Cerebellar nuclear complex (tissue), 1 donor: ENCODE data around the gene ARFGEF2.

Experiments
- DNase-seq, 2 experiments: peaks; one replicate each; lab custom pipeline; 2025; lab: John Stamatoyannopoulos, UW

The ARFGEF2 gene

GRCh38 chr20:48898896-48899530 is 22.5 kb upstream of the ARFGEF2 start:
- no peak for DNase-seq

GRCh38 chr20:48899881-48900280 is 21.6 kb upstream of the ARFGEF2 start:
- DNase-seq = no peak

- DNase-seq = no peak
Observed at GRCh38 chr20:48901326-48901725, 20.2 kb upstream of the ARFGEF2 start.

GRCh38 chr20:48903705-48904104 is 17.8 kb upstream of the ARFGEF2 start:
- DNase-seq = no peak

- DNase-seq = no peak
Observed at GRCh38 chr20:48904566-48905296, 16.8 kb upstream of the ARFGEF2 start.

DNA sequence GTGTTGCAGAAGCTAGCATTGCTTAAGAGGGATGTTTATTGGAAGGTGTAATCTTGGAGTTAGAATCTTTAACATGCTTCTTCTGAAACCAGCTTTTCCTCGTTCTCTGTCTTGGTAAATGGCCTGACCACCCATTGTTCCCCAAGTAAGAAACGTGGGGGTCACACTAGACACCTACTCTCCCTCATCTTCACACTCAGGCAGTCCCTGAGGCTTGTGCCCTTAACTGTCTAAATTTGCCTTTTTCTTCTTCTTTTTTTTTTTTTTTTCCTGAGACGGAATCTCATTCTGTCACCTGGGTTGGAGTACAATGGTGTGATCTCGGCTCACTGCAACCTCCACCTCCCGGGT is 16.2 kb upstream of the ARFGEF2 start:
- no peak for DNase-seq

- DNase-seq = no peak
Observed at GRCh38 chr20:48906221-48906877, 15.2 kb upstream of the ARFGEF2 start.

DNA sequence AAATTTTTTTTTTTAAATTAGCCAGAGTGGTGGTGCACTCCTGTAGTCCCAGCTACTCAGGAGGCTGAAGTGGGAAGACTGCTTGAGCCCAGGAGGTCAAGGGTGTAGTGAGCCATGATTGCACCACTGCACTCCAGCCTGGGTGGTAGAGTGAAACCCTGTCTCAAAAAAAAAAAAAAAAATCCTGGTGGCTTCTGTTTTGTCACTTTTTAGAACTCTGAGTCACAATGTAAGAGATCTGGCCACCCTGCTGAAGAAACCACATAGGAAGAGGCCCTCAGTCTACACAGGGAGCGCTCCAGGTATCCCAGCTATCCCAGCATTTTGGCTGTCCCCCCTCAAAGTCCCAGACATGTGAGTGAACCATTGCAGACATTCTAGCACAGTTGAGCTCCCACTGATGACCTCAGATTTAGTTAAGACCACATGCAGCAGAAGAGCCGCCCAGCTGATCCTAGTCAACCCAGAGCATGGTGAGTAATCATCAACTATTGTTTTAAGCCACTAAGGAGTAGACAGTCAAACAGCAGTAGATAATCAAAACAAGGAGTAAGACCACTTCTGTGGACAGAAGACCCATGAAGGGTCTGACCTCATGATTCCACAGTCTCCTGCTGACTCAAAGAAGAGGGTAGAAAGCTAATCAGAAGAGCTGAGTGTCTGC is 12.7 kb upstream of the ARFGEF2 start:
- DNase-seq = no peak

- no peak for DNase-seq
Observed at GRCh38 chr20:48909910-48910309, 11.6 kb upstream of the ARFGEF2 start.

DNA sequence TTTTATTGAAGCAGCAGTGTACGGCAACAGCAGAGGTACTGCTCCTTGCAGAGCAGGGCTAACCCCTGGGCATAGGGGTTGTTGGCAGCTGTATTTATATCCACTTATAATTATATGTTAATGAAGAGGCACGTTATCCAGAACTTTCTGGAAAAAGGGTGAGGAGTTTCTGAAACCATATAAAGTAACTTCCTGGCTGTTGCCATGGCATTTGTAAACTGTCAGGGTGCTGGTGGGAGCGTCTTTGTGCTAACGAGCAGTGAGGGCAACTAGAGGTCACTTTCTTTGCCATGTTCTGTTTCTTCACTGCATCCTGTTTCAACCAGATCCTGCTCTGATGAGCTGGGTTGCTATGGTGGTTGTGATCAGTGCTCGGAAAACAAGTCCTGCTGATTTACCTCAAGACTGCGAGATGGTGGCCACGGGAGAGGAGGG is 11.1 kb upstream of the ARFGEF2 start:
- DNase-seq = no peak

GRCh38 chr20:48912065-48912464 is 9.4 kb upstream of the ARFGEF2 start:
- no peak for DNase-seq

DNA sequence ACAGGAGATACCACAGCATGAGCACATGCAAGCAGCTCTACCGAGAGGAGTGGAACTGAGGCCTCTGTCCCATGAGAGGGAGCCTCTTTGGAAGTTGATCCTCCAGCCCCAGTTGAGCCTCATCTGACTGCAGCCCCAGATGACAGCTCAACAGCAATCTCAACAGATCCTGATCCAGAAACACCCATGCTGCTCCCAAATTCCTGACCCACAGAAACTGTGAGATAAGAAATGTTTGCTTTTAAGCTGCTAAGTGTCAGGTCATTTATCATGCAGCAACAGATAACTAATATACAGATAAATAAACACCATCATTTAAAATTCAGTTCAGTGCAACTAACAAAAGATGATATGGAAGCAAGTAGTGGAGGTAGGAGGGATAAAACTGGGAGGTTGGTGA is 4.8 kb upstream of the ARFGEF2 start:
- no peak for DNase-seq

DNA sequence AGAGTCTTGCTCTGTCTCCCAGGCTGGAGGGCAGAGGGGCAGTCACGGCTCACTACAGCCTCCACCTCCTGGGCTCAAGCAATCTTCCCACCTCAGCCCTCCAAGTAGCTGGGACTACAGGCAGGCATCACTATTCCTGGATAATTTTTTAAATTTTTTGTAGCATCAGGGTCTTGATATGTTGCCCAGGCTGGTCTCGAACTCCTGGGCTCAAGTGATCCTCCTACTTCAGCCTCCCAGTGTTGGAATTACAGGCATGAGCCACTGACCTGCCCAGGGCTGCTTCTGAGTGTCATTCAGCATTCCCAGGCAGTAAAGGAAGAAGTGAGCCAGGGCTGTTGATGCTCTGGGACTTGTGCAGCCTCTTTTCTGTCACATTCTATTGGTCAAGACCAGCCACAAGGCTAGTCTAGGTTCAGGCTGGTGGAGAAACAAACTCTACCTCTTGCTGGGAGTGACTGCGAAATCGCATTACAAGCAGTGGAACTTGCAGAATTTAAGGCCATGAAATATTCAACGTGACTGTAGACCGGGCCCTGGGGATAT is 2.1 kb upstream of the ARFGEF2 start:
- no peak for DNase-seq

DNA sequence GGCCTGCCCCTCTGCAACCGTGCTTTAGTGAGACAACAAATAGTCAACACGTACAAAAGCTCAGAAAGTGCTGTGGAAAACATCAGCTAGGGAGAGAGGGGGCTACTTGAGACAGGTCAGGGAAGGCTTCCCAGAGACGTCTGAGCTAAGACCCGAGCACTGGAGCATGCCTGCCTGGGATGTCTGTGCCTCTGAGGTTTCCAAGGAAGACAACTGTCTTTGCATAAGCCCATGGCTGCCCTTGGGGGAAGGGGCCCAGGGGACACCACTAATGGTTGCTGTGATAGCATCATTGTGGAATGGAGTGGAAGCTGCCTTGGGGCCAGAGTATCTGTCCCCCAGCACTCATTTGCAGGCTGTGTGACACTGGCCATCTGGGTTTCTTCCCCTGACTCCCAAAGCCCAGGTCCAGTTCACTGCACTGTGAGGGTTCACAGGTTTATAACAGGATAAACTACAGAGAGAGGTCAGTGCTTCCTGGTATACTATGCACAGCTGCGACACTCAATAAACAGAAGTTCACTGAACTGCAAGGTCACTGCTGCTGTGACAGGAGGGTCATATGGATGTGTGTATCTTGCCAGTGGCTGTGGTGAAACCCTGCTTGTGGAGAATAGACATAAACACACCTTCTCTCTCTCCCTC is 1.5 kb upstream of the ARFGEF2 start:
- no peak for DNase-seq

- no peak for DNase-seq
Observed at GRCh38 chr20:48920527-48921167, 864 bp upstream of the ARFGEF2 start.

DNA sequence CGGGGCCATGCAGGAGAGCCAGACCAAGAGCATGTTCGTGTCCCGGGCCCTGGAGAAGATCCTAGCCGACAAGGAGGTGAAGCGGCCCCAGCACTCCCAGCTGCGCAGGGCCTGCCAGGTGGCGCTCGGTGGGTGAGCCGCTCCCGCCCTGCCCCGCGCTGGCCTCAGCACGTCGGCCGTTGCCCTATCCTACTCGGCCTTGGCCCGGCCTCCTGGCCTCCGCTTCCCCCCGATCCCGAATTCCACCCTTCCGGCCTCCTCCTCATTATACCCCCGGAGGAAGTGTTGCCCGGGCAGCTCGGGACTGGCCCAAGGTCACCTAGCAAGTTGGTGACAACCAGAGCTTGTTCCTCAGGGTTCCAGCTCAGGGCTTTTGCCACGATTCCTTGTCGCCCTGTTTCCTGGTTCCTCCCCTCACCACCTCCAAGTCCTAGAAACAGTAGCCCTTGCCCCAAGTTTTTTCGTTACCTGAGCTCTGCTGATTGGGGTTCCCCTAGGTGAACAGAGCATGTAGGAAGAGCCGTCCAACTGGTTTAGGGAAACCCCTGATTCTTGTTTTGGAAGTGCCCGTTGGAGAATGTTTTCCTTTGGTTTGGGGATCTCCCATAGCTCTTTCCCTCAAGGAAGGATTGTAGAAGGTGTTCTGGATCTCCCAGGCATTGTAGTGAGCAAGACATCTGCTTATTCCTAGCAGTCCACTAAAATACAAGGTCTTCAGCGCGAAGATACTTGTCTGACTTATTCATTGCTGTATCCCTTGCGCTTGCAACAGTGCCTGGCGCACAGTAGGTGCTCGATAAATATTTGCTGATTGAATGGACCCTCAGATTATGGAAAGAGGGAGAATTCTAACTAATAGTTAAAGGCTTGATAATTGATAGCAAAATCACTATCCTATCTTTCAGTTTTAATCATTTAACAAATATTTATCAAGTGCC is 641 bp downstream of the ARFGEF2 start:
- DNase-seq = no peak

DNA sequence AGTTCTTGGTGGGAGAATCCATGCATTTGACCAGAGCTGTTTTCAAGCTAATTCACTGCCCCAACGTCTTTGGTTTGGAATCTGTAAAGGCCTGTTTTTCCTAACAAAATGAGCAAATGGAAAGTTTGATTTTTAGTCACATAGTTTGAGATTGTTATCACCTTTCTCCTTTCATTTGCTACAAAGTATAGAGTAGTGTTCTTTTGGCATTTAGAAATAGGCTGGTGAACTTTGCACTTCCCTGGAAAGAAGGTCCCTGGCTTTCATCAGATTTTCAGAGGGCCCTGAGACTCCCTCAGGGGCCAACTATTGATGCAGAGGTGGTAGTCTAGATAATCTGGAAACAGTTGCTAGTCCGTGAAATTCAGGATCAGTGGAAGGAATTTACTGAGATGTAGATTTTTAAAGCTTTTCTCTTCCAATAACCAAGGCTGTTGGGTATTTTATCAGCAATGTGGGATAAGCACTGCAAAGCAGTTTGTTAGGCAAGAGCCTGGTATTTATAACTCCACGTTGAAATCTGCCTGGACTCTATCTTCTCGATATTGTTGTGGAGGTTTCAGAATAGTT is 1.7 kb downstream of the ARFGEF2 start:
- no peak for DNase-seq

DNA sequence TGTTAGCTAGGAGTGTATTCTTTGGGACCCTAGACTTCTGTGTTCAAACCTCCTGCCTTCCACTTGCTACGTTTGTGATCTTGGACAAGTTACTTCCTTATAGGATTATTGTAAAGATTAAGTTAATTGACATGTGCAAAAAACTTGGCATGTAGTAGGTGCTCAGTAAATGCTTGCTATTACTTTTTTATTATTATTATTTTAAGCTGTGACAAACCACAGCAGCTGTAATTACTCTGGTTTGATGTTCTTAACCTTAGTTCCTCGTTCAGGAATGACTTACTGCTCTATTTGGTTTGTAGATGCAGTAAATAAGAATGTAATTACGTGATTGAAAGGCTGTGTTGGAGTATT is 3.2 kb downstream of the ARFGEF2 start:
- no peak for DNase-seq

- no peak for DNase-seq
Observed at GRCh38 chr20:48926267-48926666, 4.8 kb downstream of the ARFGEF2 start.

- DNase-seq = no peak
Observed at GRCh38 chr20:48926821-48927220, 5.3 kb downstream of the ARFGEF2 start.
